Forelimb muscle (tissue), 1 donor: Measurements from ENCODE around the gene HDAC1. TPM values are rescaled to one million over a fixed set of nuclear protein-coding genes. Genes with fewer than 3 reads are reported as not detected.
"Not testable (repeated sequence)": the region's sequence is repeated elsewhere in the genome, so short reads cannot be mapped to it uniquely, and the experiment has no call there.

Experiments
- DNase-seq: peaks from one replicate; pipeline ENCODE4 v3.0.0-alpha.2; 2013; ENCODE audit warnings: low read depth
- polyA plus RNA-seq: library from polyadenylated mRNA; unstranded; fragments of 120-200 nt; gene quantifications from one replicate; pipeline ENCODE4 v1.2.1, GENCODE V29; 2013; ENCODE audit not compliant: insufficient read length

HDAC1 gene
- polyA plus RNA-seq = 40.1 TPM

GRCh38 chr1:32291708-32292538 is at the start of gene HDAC1:
TSS of gene HDAC1 (plus strand) at chr1:32292083. CDS start at chr1:32292170, 87 bp downstream.
- peak; percentile 35 for DNase-seq

GRCh38 chr1:32242341-32242851 is 49.5 kb upstream of the HDAC1 start:
- no peak for DNase-seq

GRCh38 chr1:32246888-32247273 is 45.0 kb upstream of the HDAC1 start, which contains the start of gene FAM167B:
TSS of gene FAM167B (plus strand) at chr1:32247222. CDS start at chr1:32247422, 200 bp downstream.
- DNase-seq = no peak

- no peak for DNase-seq
These were observed 44.4 kb upstream of the HDAC1 start for GRCh38 chr1:32247452-32247851.

- DNase-seq = no peak
These were observed 43.6 kb upstream of the HDAC1 start for GRCh38 chr1:32247983-32248889.

GRCh38 chr1:32249831-32250525 is 41.9 kb upstream of the HDAC1 start:
- DNase-seq = no peak

- DNase-seq = no peak
These were observed 40.8 kb upstream of the HDAC1 start, which contains the start of gene LCK for GRCh38 chr1:32250893-32251716. TSS of gene LCK (plus strand) at chr1:32251265. CDS start at chr1:32274330, 23,065 bp downstream.

- DNase-seq = no peak
These were observed 36.5 kb upstream of the HDAC1 start for GRCh38 chr1:32255072-32256071.

GRCh38 chr1:32256473-32257226 is 35.2 kb upstream of the HDAC1 start:
- no peak for DNase-seq

GRCh38 chr1:32257227-32257508 is 34.7 kb upstream of the HDAC1 start:
- no peak for DNase-seq

- DNase-seq = not testable (repeated sequence)
These were observed 28.7 kb upstream of the HDAC1 start for GRCh38 chr1:32263236-32263593.

- DNase-seq = no peak
These were observed 28.1 kb upstream of the HDAC1 start for GRCh38 chr1:32263744-32264143.

GRCh38 chr1:32265846-32266245 is 26.0 kb upstream of the HDAC1 start:
- DNase-seq = no peak

GRCh38 chr1:32266921-32267591 is 24.8 kb upstream of the HDAC1 start:
- no peak for DNase-seq

GRCh38 chr1:32269744-32270143 is 22.1 kb upstream of the HDAC1 start:
- no peak for DNase-seq

- DNase-seq = no peak
These were observed 19.1 kb upstream of the HDAC1 start for GRCh38 chr1:32272557-32273390.
